Activated naive CD4-positive, alpha-beta T cell treated with anti-CD3 and anti-CD28 coated beads, Interleukin-2, amount 10 ng/mL, durations not matched to agents 7 days and 5 days (primary cell): Measurements from ENCODE around the gene IL6R.

Experiments used
- CTCF ChIA-PET: fragments of 350-600 bp; sonication (Branson Sonifier 250); formaldehyde crosslinking; loops from one replicate; lab custom pipeline; 2021; ENCODE audit warnings: antibody characterized with exemption; lab: Charles Lee
- DNase-seq: peaks from one replicate; pipeline ENCODE4 v3.0.0-alpha.2; 2020
- H3K27ac Mint-ChIP-seq: one replicate; pipeline ENCODE4 v1.8.0; 2021; ENCODE audit warnings: mild to moderate bottlenecking, moderate library complexity, mixed read lengths
- H3K27me3 Mint-ChIP-seq: one replicate; pipeline ENCODE4 v1.8.0; 2021; ENCODE audit warnings: mild to moderate bottlenecking, mixed read lengths
- H3K36me3 Mint-ChIP-seq: one replicate; pipeline ENCODE4 v1.8.0; 2021; ENCODE audit warnings: mixed read lengths
- H3K4me1 Mint-ChIP-seq: one replicate; pipeline ENCODE4 v1.8.0; 2021; ENCODE audit warnings: mixed read lengths
- H3K4me3 Mint-ChIP-seq: one replicate; pipeline ENCODE4 v1.8.0; 2021; ENCODE audit warnings: mild to moderate bottlenecking, moderate library complexity, mixed read lengths
- H3K9me3 Mint-ChIP-seq: one replicate; pipeline ENCODE4 v1.8.0; 2021; ENCODE audit warnings: mixed read lengths

IL6R gene

GRCh38 chr1:154497026-154497806 is 92.1 kb downstream of the IL6R start:
- peaks cover 47% of the 10 kb centered on the region for H3K27me3 Mint-ChIP-seq
- peak; percentile 27 for DNase-seq
- CTCF ChIA-PET = interaction anchor here (0.6 to 1.0 kb wide), 4 partner anchors 49 to 983 kb away, joined by 3 to 4 read pairs (median 4); no protein-coding TSS in a partner anchor
- H3K27ac Mint-ChIP-seq = peak overlapping the region; percentile 5
- H3K4me3 Mint-ChIP-seq = no peak overlapping the region
- H3K4me1 Mint-ChIP-seq = peaks cover 37% of the 10 kb centered on the region
- H3K9me3 Mint-ChIP-seq = no peaks in the 10 kb centered on the region
- H3K36me3 Mint-ChIP-seq = peaks cover 2% of the 10 kb centered on the region

GRCh38 chr1:154499446-154499845 is 94.3 kb downstream of the IL6R start:
- CTCF ChIA-PET = no interaction called here
- Mint-ChIP-seq H3K36me3 (peaks cover 4% of the 10 kb centered on the region), H3K27me3 (peaks cover 62% of the 10 kb centered on the region), H3K4me1 (peaks cover 23% of the 10 kb centered on the region), H3K9me3 (no peaks in the 10 kb centered on the region), H3K27ac (no peak overlapping the region), H3K4me3 (no peak overlapping the region)
- no peak for DNase-seq

GRCh38 chr1:154500533-154500932 is 95.4 kb downstream of the IL6R start:
- CTCF ChIA-PET = interaction anchor here (1.6 kb wide), 1 partner anchor 21 kb away, joined by 7 read pairs; no protein-coding TSS in a partner anchor
- Mint-ChIP-seq H3K4me3 (no peak overlapping the region), H3K9me3 (no peaks in the 10 kb centered on the region), H3K27me3 (peaks cover 71% of the 10 kb centered on the region), H3K36me3 (peaks cover 4% of the 10 kb centered on the region), H3K27ac (no peak overlapping the region), H3K4me1 (peaks cover 21% of the 10 kb centered on the region)
- DNase-seq = no peak

- DNase-seq = no peak
- Mint-ChIP-seq H3K27ac (no peak overlapping the region), H3K4me1 (peaks cover 14% of the 10 kb centered on the region), H3K27me3 (peaks cover 78% of the 10 kb centered on the region), H3K9me3 (no peaks in the 10 kb centered on the region), H3K4me3 (peak overlapping the region; percentile 11), H3K36me3 (peaks cover 4% of the 10 kb centered on the region)
- CTCF ChIA-PET = interaction anchor here (0.6 to 1.6 kb wide), 2 partner anchors 22 to 552 kb away, joined by 3 to 7 read pairs; no protein-coding TSS in a partner anchor
Measured at GRCh38 chr1:154501423-154502065, 96.4 kb downstream of the IL6R start.

- CTCF ChIA-PET = no interaction called here
- Mint-ChIP-seq H3K4me1 (peaks cover 8% of the 10 kb centered on the region), H3K9me3 (no peaks in the 10 kb centered on the region), H3K36me3 (peaks cover 4% of the 10 kb centered on the region), H3K27me3 (peaks cover 82% of the 10 kb centered on the region), H3K4me3 (peak within 1 kb of the TSS; percentile 11), H3K27ac (no peak within 1 kb of the TSS)
- DNase-seq = peak; percentile 29
Measured at GRCh38 chr1:154502066-154502743, 97.1 kb downstream of the IL6R start, which contains the start of the genes SHE and TDRD10. SHE (minus strand) TSS chr1:154502412; CDS start chr1:154502026, 386 bp downstream. TDRD10 (plus strand) TSS chr1:154502219; CDS start chr1:154506904, 4,685 bp downstream.

GRCh38 chr1:154502744-154503115 is 97.6 kb downstream of the IL6R start:
- DNase-seq = no peak
- Mint-ChIP-seq H3K36me3 (peaks cover 4% of the 10 kb centered on the region), H3K27ac (no peak overlapping the region), H3K27me3 (peaks cover 87% of the 10 kb centered on the region), H3K9me3 (no peaks in the 10 kb centered on the region), H3K4me3 (no peak overlapping the region), H3K4me1 (peaks cover 7% of the 10 kb centered on the region)
- CTCF ChIA-PET = no interaction called here

GRCh38 chr1:154503898-154504297 is 98.8 kb downstream of the IL6R start:
- Mint-ChIP-seq H3K27me3 (peaks cover 95% of the 10 kb centered on the region), H3K36me3 (peaks cover 4% of the 10 kb centered on the region), H3K27ac (no peak overlapping the region), H3K9me3 (no peaks in the 10 kb centered on the region), H3K4me1 (peaks cover 7% of the 10 kb centered on the region), H3K4me3 (no peak overlapping the region)
- CTCF ChIA-PET = no interaction called here
- DNase-seq = no peak

GRCh38 chr1:154512760-154513159 is 107.6 kb downstream of the IL6R start:
- Mint-ChIP-seq H3K36me3 (no peaks in the 10 kb centered on the region), H3K27me3 (peaks cover 72% of the 10 kb centered on the region), H3K4me1 (no peaks in the 10 kb centered on the region), H3K9me3 (no peaks in the 10 kb centered on the region), H3K4me3 (no peak overlapping the region), H3K27ac (no peak overlapping the region)
- DNase-seq = no peak
- CTCF ChIA-PET = interaction anchor here (1.3 kb wide), 1 partner anchor 32 kb away, joined by 4 read pairs; no protein-coding TSS in a partner anchor

- no peak for DNase-seq
- no peaks in the 10 kb centered on the region for H3K36me3 Mint-ChIP-seq
- H3K27me3 Mint-ChIP-seq = peaks cover 59% of the 10 kb centered on the region
- CTCF ChIA-PET = no interaction called here
- H3K4me1 Mint-ChIP-seq = no peaks in the 10 kb centered on the region
- H3K27ac Mint-ChIP-seq = no peak overlapping the region
- H3K4me3 Mint-ChIP-seq = no peak overlapping the region
- no peaks in the 10 kb centered on the region for H3K9me3 Mint-ChIP-seq
Measured at GRCh38 chr1:154514066-154514553, 109.0 kb downstream of the IL6R start.

GRCh38 chr1:154517661-154518060 is 112.5 kb downstream of the IL6R start:
- H3K27ac Mint-ChIP-seq = no peak overlapping the region

More at GRCh38 chr1:154517661-154518060, 112.5 kb downstream of the IL6R start:
- CTCF ChIA-PET = no interaction called here
- Mint-ChIP-seq H3K27me3 (peaks cover 55% of the 10 kb centered on the region), H3K4me3 (no peak overlapping the region), H3K4me1 (no peaks in the 10 kb centered on the region), H3K9me3 (no peaks in the 10 kb centered on the region), H3K36me3 (no peaks in the 10 kb centered on the region)
- DNase-seq = no peak
